ENCODE measurements around the gene SLC25A15. TPM values are rescaled to one million over a fixed set of nuclear protein-coding genes. Genes with fewer than 3 reads are reported as not detected.
"Not testable (repeated sequence)": the region's sequence is repeated elsewhere in the genome, so short reads cannot be mapped to it uniquely, and the experiment has no call there.

The SLC25A15 gene
- total RNA-seq, 2 donors from 2014 or later: 6.2 to 15.3 TPM

GRCh38 chr13:40812724-40813445, 23.5 kb downstream of the SLC25A15 start:
- Mint-ChIP-seq H3K27ac (no peak overlapping the region), H3K27me3 (no peaks in the 10 kb centered on the region), H3K4me3 (no peak overlapping the region), H3K36me3 (peaks cover 7% of the 10 kb centered on the region), H3K9me3 (no peaks in the 10 kb centered on the region), H3K4me1 (ENCODE audit: low read depth in 2 of 2) (peaks cover 0 to 5% of the 10 kb centered on the region in 2 donors)
- ATAC-seq (no peak), DNase-seq (ENCODE audit: low spot score) (no peak)

- Mint-ChIP-seq H3K9me3 (no peaks in the 10 kb centered on the region), H3K27me3 (no peaks in the 10 kb centered on the region), H3K27ac (no peak overlapping the region), H3K4me1 (ENCODE audit: low read depth in 2 of 2) (peaks cover 0 to 5% of the 10 kb centered on the region in 2 donors), H3K4me3 (no peak overlapping the region), H3K36me3 (peaks cover 7% of the 10 kb centered on the region)
- ATAC-seq (peak; percentile 38 to 59), DNase-seq (ENCODE audit: low spot score) (no peak)
These were observed 24.4 kb downstream of the SLC25A15 start for GRCh38 chr13:40813667-40814454.

- H3K4me3 Mint-ChIP-seq: no peak overlapping the region
- no peaks in the 10 kb centered on the region for H3K9me3 Mint-ChIP-seq
- no peak overlapping the region for H3K27ac Mint-ChIP-seq
- no peaks in the 10 kb centered on the region for H3K27me3 Mint-ChIP-seq
- peaks cover 7% of the 10 kb centered on the region for H3K36me3 Mint-ChIP-seq
- DNase-seq (ENCODE audit: low spot score): no peak
- H3K4me1 Mint-ChIP-seq (ENCODE audit: low read depth in 2 of 2): peaks cover 2 to 5% of the 10 kb centered on the region in 2 donors
- no peak for ATAC-seq
These were observed 25.4 kb downstream of the SLC25A15 start for GRCh38 chr13:40814803-40815202.

GRCh38 chr13:40818926-40819325, 29.5 kb downstream of the SLC25A15 start:
- ATAC-seq (no peak), DNase-seq (ENCODE audit: low spot score) (no peak)
- Mint-ChIP-seq H3K27me3 (no peaks in the 10 kb centered on the region), H3K36me3 (peaks cover 7% of the 10 kb centered on the region), H3K4me3 (no peak overlapping the region), H3K27ac (no peak overlapping the region), H3K9me3 (no peaks in the 10 kb centered on the region), H3K4me1 (ENCODE audit: low read depth in 2 of 2) (peaks cover 7% of the 10 kb centered on the region in 2 donors)

GRCh38 chr13:40819797-40820315, 30.4 kb downstream of the SLC25A15 start:
- Mint-ChIP-seq H3K4me1 (ENCODE audit: low read depth in 2 of 2) (peaks cover 2 to 7% of the 10 kb centered on the region in 2 donors), H3K27me3 (no peaks in the 10 kb centered on the region), H3K9me3 (no peaks in the 10 kb centered on the region), H3K4me3 (no peak overlapping the region), H3K36me3 (peaks cover 7% of the 10 kb centered on the region), H3K27ac (no peak overlapping the region)
- DNase-seq (ENCODE audit: low spot score) (no peak), ATAC-seq (no peak)

GRCh38 chr13:40839725-40840124, 50.3 kb downstream of the SLC25A15 start:
- ATAC-seq; DNase-seq (ENCODE audit: low spot score); H3K27me3 Mint-ChIP-seq; H3K9me3 Mint-ChIP-seq; H3K4me3 Mint-ChIP-seq; H3K27ac Mint-ChIP-seq; H3K4me1 Mint-ChIP-seq (ENCODE audit: low read depth in 2 of 2): not testable (repeated sequence)
- peaks cover 18% of the 10 kb centered on the region for H3K36me3 Mint-ChIP-seq

GRCh38 chr13:40840955-40841354, 51.5 kb downstream of the SLC25A15 start:
- not testable (repeated sequence) for H3K4me1 Mint-ChIP-seq (ENCODE audit: low read depth in 2 of 2); H3K27me3 Mint-ChIP-seq; ATAC-seq; DNase-seq (ENCODE audit: low spot score); H3K27ac Mint-ChIP-seq; H3K4me3 Mint-ChIP-seq; H3K9me3 Mint-ChIP-seq
- peaks cover 18% of the 10 kb centered on the region for H3K36me3 Mint-ChIP-seq

Other genes with a start within 250 kb of the SLC25A15 start
- gene FOXO1, start 123.0 kb upstream of the SLC25A15 start, total RNA-seq: 1 to 10 TPM; 6.1 to 9.5 TPM
- 10 to 100 TPM; 25.2 to 27.4 TPM for gene MRPS31, start 18.4 kb upstream of the SLC25A15 start, total RNA-seq
- 10 to 100 TPM; 61.8 to 86.1 TPM for gene ELF1, start 229.7 kb downstream of the SLC25A15 start, total RNA-seq